ENCODE data around the gene FCHSD1.

DNA sequence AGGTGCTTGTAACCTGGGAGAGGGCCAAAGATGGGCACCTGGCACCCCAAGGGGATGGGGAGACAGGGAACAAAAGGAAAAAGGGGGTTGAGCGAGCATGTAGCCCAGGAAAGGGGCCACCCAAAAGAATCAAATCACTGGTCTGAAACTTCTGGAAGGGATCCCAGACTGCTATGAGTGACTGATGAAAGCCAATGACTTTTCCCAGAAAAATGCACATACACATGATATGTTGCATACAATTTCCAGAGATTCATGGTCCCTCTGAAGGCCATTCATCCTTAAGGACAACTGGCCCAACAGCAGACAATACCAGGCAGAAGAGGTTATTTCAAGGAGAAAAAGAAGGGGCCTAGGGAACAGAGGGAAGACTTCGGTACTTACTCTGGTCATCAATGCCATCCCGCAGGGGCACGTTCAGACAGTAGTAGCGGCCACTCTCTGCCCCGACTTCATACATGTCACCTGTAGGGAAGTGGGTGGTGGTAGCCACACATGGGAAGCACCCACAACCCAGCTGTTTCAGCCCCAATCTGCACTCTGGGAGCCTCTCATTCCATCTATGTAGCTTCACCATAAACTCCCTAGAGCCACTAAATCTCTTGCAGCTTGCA lies 22.9 kb downstream of the FCHSD1 start:
- TF ChIP-seq EZH2 (IDR thresholded peaks at IDR 0.05), result no peak
- TF ChIP-seq, protein P1, sequence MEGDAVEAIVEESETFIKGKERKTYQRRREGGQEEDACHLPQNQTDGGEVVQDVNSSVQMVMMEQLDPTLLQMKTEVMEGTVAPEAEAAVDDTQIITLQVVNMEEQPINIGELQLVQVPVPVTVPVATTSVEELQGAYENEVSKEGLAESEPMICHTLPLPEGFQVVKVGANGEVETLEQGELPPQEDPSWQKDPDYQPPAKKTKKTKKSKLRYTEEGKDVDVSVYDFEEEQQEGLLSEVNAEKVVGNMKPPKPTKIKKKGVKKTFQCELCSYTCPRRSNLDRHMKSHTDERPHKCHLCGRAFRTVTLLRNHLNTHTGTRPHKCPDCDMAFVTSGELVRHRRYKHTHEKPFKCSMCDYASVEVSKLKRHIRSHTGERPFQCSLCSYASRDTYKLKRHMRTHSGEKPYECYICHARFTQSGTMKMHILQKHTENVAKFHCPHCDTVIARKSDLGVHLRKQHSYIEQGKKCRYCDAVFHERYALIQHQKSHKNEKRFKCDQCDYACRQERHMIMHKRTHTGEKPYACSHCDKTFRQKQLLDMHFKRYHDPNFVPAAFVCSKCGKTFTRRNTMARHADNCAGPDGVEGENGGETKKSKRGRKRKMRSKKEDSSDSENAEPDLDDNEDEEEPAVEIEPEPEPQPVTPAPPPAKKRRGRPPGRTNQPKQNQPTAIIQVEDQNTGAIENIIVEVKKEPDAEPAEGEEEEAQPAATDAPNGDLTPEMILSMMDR (IDR thresholded peaks at IDR 0.05), result no peak
- TF ChIP-seq EZH2phosphoT487 (IDR thresholded peaks at IDR 0.05), result no peak
